DMS53 treated with DMSO at 0.1 percent for 48 hours (cell line): ENCODE results near the gene ATAD3B.
"Not testable (repeated sequence)": the region's sequence is repeated elsewhere in the genome, so short reads cannot be mapped to it uniquely, and the experiment has no call there.

Experiments
- DNase-seq: peaks from one replicate; lab custom pipeline; 2025; ENCODE audit not compliant: unreplicated experiment; lab: John Stamatoyannopoulos, UW

The ATAD3B gene

DNA sequence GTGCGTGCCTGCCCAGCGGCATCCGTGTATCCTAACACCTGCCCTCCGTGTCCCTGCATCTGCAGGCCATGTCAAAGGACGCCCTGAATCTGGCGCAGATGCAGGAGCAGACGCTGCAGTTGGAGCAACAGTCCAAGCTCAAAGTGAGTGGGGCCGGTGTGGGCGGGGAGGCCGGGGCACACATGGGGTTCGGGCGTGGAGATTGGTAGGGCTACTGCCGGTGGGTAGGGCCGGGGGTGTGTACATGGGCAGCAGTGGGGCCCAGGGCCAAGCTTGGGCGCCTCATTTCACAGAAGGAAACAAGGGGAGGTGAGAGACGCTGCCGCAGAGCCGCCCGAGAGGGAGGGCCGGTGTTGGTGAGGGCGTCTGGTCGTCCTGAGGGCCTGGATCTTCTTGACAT lies 20.9 kb upstream of the ATAD3B start:
- DNase-seq, result not testable (repeated sequence)

DNA sequence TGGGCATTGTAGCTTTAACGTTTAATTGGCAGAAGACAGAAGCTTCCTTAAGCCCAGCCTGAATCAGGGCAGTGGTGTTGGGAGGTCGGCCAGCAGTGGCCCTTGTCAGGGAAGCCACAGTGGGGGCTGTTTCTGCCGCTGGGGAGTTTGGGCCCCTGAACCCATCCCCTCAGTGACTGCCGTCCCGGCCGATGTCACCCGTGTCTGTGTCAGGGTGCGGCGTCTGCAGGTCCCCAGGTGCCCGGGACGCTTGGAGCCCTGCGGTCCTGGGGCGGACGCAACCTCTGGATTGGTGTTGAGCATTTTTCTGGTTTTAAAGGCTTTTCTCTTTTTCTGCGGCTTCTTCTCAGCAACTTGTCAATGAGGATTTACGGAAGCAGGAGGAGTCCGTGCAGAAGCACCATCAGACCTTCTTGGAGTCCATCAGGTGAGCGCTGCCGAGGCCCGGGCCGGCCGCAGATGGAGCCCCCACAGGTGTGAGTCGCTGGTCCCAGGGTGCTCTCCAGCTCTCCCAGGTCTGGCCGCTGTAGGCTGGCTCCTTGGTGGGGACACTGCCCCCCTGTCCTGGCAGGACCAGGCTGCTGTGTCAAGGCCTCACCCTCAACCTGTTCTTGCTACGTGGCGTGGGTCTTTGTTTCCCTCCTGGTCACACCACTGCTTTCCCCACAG lies 19.7 kb upstream of the ATAD3B start:
- DNase-seq, result no peak

DNA sequence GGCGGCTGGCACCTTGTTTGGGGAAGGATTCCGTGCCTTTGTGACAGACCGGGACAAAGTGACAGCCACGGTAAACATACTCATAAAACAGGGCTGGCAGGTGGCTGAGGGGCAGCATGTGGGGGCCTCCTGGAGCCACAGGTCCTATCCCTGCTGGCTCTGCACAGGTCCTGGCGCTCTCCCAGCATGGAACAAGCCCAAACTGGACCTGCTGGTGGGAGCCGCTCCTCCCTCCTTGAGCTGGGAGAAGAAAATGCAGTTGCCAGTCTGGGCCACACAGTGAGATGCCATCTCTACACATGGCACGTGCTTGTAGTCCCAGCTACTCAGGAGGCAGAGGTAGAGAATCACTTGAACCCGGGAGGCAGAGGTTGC lies 19.2 kb upstream of the ATAD3B start:
- not testable (repeated sequence) for DNase-seq

DNA sequence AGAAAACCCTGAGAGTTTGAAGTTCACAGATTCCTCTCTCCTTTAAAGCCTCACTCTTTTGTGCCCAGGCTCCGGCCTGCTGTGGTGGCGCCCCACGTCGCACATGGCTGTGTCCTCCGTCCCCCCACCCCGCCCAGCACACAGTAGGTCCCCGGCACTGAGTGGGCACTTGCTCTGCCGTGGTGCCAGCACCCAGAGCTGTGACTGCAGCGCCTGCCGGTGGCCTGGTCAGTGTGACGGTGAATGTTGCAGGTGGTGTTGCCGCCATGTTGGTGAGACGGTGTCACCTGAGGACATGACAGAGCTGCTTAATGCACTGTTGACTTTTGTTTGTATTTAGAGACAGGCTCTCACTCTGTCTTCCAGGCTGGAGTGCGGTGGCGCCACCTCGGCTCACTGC lies 18.7 kb upstream of the ATAD3B start:
- no peak for DNase-seq

DNA sequence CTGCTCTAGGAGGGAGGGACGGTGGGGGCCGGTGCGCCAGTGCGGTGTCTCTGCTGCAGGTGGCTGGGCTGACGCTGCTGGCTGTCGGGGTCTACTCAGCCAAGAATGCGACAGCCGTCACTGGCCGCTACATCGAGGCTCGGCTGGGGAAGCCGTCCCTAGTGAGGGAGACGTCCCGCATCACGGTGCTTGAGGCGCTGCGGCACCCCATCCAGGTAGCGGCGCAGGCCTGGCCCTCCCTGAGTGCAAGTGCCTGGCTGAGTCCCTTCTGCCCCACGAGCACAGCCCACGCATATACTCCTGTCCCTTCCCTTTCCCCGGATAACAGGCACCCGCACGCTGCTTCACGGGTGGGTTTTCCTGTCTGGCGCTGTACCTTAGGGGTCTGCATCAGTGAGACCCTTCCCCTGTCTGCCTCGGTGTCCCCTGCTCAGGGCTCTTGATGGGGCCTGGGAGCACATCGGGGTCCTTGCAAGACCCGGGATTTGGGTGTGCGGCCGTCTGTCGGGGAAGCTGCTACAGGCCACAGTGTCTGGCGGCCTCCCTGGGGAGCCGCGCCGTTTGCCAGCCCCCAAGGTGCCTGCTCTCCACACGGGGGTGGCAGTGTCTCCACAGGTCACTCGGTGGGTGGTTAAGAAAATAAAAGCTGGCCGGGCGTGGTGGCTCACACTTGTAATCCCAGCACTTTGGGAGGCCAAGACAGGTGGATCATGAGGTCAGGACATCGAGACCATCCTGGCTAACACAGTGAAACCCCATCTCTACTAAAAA lies 17.1 kb upstream of the ATAD3B start:
- not testable (repeated sequence) for DNase-seq

DNA sequence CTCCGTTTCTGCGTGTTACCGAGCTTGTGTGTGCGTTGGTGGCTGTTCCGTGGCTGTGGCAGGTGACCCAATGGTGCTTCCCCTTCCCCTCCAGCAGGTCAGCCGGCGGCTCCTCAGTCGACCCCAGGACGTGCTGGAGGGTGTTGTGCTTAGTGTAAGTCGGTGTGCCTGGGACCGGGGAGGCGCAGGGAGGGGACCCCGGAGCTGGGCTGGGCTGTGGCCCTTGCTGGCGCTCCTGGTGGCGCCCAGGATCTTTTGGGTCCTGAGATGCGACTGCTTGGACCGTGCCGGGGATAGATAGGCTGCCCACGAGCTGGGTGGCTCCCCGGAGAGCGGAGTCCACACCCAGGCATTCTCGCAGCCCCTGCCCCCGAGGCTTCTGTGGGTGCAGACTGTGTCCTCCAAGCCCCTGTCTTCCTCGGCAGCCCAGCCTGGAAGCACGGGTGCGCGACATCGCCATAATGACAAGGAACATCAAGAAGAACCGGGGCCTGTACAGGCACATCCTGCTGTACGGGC lies 16.1 kb upstream of the ATAD3B start:
- DNase-seq, result no peak

DNA sequence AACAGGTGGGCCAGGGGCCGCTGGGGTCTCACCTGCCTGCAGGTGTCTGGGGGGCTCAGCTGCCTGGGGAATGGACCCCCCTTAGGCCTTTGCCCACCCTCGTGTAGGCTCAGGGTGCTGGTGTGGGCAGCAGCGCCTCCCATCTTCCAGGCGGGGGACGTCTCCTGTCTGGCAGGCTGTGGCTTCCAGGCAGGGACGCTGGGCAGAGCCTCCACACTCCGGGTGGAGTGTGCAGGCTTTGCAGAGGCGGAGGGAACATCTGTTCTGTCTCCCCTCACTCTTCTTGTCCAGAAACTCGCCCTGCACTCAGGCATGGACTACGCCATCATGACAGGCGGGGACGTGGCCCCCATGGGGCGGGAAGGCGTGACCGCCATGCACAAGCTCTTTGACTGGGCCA lies 15.6 kb upstream of the ATAD3B start:
- not testable (repeated sequence) for DNase-seq

DNA sequence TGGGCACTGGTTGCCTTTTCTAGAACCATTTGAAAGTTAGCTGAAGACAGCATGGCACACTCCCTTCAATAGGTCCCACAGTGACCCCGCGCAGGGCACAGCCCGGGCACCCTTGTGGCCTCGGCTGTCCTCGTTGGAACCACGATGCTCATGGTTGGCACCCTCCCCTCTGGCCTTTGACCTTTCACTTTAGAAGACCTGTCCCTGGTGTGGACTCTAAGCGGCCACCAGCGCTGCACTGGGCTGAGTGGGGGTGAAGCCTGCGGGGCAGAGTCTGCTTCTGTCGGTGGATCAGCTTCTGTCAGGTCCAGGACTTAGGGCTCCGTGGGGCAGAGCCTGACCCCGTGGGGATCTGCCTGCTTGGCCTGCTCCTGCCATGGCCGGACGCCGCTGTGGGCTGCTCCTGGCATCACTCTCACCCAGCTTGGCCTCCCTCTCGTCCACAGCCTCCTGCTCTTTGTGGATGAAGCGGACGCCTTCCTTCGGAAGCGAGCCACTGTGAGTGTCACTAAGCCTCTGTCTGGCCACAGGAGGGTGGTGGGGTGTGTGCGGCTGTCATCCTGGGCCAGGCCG lies 14.8 kb upstream of the ATAD3B start:
- DNase-seq, result not testable (repeated sequence)

DNA sequence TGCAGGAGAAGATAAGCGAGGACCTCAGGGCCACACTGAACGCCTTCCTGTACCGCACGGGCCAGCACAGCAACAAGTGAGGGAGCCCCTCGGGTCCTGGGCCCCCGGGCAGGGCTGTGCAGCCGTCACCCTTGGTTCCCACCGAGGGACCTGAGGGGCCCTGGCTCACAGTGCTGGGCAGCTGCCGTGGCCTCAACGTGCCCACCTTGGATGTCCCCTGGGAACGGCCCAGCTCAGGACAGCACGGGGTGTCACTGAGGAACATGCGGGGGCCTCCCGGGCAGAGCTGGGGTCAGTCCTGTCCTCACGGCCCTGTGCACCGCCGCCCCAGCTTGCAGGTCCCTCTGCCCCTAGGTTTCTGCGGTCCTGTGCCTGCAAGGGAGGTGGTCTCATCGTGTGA lies 12.4 kb upstream of the ATAD3B start:
- not testable (repeated sequence) for DNase-seq

DNA sequence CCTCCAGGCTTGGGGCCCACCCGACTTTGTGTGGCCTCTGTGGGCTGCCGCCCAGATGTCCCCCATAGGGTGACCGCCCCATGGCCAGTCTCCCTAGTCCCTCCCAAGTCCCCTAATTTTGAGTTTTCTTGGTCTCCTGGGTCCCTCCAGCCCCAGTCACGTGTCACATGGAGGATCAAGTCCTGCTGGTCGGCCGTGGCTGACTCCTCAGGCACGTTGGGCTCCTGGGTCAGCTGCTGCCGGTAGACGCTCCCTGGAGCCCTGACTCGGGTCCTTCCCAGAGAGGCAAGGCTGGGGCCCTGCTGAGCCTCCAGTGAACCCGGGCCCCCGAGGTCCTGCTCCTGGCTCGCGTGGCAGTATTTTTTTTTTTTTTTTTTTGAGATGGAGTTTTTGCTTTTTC lies 11.9 kb upstream of the ATAD3B start:
- DNase-seq, result not testable (repeated sequence)

DNA sequence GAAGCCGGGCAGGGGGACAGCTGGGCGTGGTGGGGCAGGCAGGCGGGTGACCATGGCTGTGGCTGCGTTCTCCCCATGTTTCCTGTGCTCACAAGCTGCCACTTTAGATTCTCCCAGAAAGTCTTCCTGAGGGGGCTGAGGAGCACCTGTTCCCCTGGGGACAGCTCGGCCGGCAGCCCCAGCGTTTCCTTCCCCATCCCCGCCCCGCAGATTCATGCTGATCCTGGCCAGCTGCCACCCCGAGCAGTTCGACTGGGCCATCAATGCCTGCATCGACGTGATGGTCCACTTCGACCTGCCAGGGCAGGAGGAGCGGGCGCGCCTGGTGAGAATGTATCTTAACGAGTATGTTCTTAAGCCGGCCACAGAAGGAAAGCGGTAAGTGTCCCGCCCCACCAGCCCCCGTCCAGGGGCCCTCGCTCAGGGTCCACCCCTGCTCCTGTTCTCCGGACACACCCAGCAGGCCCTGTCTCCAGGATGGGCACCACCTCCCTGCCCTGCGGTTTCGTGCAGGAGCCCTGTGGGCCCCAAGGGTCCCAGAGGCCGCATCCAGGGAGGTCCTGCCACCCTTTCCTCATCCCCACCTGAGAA lies 10.9 kb upstream of the ATAD3B start:
- DNase-seq, result no peak

DNA sequence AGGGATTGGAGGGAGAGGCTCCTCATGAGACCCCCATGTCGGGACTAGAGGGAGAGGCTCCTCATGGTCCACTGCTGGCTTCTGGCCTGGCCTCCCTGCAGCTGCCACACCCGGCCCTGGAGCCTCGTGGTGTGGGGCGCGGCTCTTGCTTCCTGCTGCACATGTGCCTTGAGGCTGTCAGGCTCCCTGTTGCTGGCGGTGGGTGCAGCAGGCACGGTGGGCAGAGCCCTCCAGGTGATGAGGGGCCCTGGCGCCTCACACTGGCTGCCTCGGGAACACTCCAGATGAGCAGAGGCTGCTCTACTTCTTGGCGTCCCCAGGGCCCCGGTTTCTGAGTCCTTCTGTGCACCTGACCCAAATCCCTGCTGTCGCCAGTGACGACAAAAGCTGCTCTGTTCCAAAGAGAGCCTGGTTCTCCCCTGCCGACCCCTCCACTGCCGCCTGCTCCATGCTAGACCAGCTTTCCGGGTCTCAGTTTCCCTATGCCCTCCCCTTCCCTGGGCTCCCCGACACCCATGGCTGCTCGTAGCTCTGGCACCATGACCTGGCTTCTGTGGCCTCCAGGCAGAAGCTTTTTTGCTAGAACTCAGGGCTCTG lies 9.7 kb upstream of the ATAD3B start:
- no peak for DNase-seq

DNA sequence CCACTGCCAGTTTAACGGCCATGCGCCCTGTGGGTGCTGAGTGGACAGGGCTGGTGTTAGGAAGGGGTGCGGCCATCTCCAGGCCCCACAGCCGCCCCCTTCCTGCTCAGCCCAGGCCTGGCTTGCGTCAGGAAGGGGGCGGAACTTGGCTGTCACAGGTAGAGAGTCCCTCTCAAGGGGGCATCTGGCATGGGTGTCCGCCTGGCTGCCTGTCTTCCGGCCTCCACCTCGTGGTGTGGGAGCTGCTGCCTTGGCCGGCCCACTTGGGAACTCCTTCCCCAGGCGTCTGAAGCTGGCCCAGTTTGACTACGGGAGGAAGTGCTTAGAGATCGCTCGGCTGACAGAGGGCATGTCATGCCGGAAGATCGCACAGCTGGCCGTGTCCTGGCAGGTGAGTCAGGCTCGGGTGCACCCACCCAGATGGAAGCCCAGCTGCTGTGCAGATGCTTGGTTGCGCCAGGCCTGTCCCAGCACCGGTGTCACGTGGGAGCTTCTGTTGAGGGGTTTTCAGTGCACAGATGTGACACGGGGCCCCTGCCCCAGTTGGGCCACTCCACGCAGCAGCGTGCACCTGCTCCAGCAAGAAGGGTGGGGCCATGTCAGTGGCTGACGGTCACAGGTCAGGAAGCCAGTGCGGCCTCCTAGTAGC lies 9.1 kb upstream of the ATAD3B start:
- no peak for DNase-seq

DNA sequence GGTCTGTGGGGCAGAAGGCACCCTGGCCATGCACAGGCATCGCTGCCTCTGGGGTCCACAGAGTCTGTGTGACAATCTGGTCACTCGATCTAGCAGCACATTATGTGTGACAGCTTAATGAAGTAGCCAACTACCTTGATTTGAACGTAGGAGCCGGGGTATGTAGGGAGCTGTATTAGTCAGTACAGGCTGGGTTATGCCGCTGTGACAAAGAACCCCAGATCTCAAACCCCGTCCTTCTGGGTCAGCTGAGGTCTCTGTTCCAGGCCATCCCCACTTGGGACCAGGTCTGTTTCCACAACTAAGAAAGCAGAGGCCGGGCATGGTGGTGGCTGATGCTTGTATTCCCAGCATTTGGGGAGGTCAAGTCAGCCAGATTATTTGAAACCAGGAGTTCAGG lies 8.3 kb upstream of the ATAD3B start:
- DNase-seq, result no peak

DNA sequence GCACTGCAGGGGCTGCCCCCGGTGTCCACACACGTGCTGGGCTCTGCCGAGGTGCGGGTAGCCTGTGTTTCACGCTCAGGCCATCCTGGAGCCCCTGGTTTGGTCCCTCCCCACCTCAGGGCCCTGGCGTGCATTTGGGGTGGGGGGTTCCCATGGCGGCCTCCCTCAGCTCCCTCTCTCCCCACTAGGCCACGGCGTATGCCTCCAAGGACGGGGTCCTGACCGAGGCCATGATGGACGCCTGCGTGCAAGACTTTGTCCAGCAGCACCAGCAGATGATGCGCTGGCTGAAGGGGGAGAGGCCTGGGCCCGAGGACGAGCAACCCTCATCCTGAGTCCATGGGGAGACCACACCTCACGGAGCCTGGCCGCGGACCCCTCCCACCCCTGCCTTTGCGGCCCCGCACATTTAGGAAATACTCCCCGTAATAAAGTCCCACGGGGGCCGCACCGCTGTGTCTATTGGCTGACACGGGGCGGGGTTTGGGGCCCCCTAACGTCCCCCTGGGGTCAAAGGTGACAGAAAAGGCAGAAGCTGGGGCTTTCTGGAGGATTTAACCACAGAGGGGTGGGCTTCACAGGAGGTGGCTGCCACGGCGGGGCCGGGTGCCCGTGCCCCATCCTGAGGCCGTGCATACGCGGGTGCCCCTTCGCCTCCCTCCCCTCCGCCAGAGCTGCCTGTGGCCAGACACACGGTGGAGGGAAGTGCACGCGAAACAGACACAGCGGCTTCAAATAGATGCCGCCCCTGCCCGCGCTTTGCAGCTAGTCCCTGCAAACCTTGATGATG lies 3.2 kb upstream of the ATAD3B start:
- DNase-seq, result not testable (repeated sequence)

DNA sequence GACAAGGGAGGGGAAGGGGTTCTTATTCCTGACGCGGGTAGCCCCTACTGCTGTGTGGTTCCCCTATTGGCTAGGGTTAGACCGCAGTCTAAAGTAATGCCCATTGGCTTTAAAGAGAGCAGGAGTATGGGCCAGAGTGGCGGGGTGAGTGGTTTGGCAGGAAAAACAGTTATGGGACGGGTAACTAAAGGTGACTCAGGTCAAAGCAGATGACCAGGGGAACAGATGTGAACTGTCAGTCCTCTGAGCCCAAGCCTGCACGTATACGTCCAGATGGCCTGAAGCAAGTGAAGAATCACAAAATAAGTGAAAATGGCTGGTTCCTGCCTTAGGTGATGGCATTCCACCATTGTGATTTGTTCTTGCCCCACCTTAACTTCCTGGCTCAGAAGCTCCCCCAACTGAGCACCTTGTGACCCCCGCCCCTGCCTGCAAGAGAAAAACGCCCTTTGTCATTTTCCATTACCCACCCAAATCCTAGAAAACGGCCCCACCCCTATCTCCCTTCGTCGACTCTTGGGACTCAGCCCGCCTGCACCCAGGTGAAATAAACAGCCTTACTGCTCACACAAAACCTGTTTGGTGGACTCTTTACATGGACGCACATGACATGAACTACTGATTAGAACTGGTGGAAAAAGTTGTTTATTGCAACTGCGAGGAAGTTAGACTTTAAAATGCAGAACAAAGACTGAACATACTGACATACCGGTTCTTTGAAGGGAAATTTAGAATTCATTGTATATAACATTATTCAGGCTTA lies 758 bp upstream of the ATAD3B start:
- no peak for DNase-seq

DNA sequence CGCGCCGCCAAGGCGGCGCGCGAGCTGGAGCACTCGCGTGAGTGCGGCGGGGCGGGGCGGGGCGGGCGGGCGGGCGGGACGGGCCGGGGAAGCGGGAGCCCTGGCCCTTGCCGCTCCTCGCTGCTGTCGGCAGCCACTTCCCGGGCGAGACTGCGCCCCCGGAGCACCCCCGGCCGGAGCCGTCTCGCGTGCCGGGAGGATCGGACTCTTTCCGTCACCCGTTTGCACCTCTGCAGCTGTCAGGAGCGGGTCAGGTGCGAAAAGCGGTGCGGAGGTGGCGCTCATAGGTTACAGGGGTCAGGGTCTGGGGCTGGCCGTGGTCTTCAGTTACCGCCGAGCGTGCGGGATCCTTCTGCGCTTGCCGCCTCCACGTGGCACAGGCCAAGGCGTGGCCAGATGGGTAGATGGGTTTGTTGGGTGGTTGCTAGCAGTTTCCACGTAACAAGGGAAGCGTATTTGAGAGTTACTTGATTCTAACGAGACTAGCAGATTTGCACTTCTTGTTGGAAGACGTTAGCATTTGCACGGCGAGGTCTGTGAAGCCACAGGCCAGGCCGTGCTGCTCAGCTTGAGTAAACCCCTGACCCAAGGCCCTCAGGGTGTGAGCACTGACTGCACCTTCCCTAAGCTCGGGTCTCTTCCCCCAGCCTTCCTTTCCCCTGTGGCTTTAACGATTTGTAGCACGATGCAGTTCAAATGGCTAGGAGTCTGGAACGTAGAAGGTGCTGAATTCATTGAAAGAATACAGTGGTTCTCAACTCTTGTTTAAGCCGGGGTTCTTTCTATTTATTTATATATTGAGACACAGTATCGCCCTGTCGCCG lies 700 bp downstream of the ATAD3B start:
- DNase-seq, result not testable (repeated sequence)

DNA sequence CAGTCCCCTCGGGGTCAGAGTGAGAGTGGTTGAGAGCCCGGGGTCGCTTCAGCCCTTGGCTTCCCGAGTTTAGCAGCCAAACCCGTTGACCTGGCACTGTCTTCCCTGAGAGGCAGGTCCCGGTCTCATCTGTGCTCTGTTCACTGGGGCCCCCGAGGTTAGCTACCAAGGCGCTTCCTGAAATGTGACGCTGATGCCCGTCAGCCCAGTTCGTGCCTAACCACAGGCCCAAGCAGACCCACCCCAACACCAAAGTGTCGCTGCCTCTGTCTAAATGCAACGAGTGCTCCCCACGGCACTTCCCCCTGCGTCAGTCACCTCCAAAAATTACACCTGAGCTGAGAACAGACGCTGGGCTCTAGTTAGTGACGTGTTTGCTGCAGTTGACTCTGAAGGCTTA lies 4.4 kb downstream of the ATAD3B start:
- not testable (repeated sequence) for DNase-seq
